Measurements from ENCODE around the gene PIGZ.

- no peak for TF ChIP-seq CTCF (IDR thresholded peaks at IDR 0.05)
- no peak for TF ChIP-seq POLR2AphosphoS5 (IDR thresholded peaks at IDR 0.05)
- no peak for TF ChIP-seq POLR2A (IDR thresholded peaks at IDR 0.05)
- no peak for TF ChIP-seq EP300 (IDR thresholded peaks at IDR 0.05; ENCODE audit: low read depth)
Observed at GRCh38 chr3:196987022-196987421, 18.4 kb upstream of the PIGZ start.
